Transverse colon (tissue), 3 donors: ENCODE measurements around the gene SHCBP1L.

ENCODE experiments used
- EP300 ChIP-seq: sonication (generic); formaldehyde crosslinking; IDR thresholded peaks from one replicate; pipeline ENCODE4 v1.6.1; 2017; ENCODE audit warnings: antibody characterized with exemption, low read depth
- TF ChIP-seq, protein P1 (sequence below), 5 experiments: fragments of 200-600 bp in 3 of 5; fragments of 450-650 bp in 2 of 5; sonication (generic) in 3 of 5; IDR thresholded peaks; 1 replicate in 2 of 5; 2 replicates in 3 of 5; pipeline ENCODE4 v1.5.1; 2016 to 2017; ENCODE audit warnings: antibody characterized with exemption in 5 of 5, inconsistent platforms in 3 of 5, mild to moderate bottlenecking in 2 of 5, moderate library complexity in 1 of 5

GRCh38 chr1:182862827-182863226, 90.1 kb downstream of the SHCBP1L start:
- TF ChIP-seq, protein P1, sequence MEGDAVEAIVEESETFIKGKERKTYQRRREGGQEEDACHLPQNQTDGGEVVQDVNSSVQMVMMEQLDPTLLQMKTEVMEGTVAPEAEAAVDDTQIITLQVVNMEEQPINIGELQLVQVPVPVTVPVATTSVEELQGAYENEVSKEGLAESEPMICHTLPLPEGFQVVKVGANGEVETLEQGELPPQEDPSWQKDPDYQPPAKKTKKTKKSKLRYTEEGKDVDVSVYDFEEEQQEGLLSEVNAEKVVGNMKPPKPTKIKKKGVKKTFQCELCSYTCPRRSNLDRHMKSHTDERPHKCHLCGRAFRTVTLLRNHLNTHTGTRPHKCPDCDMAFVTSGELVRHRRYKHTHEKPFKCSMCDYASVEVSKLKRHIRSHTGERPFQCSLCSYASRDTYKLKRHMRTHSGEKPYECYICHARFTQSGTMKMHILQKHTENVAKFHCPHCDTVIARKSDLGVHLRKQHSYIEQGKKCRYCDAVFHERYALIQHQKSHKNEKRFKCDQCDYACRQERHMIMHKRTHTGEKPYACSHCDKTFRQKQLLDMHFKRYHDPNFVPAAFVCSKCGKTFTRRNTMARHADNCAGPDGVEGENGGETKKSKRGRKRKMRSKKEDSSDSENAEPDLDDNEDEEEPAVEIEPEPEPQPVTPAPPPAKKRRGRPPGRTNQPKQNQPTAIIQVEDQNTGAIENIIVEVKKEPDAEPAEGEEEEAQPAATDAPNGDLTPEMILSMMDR (IDR thresholded peaks at IDR 0.05): no peak
- TF ChIP-seq EP300: no peak
